NCI-H146 treated with DMSO at 0.1 percent for 48 hours (cell line): Measurements from ENCODE around the gene PPFIA2.

ENCODE experiments used
- DNase-seq: peaks from one replicate; lab custom pipeline; 2025; ENCODE audit not compliant: unreplicated experiment; lab: John Stamatoyannopoulos, UW

Gene PPFIA2

DNA sequence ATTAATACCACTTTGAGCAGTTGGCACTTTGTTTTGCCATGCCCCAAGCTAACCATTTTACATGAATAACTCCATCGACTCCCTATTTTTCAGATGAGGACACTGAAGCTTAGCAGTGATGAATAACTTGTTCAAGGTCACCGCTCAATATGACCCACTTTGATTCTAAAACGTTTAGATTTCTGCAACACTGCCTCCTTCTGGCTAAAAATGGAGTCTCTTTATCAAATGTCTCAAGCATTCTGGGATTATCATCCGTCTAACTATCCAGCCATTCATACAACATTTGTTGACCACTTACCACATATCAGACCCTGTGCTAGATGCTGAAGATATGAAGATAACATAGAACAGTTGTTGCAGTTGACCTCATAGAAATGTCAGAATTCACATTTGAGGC is 298.0 kb downstream of the PPFIA2 start:
- DNase-seq, result no peak

DNA sequence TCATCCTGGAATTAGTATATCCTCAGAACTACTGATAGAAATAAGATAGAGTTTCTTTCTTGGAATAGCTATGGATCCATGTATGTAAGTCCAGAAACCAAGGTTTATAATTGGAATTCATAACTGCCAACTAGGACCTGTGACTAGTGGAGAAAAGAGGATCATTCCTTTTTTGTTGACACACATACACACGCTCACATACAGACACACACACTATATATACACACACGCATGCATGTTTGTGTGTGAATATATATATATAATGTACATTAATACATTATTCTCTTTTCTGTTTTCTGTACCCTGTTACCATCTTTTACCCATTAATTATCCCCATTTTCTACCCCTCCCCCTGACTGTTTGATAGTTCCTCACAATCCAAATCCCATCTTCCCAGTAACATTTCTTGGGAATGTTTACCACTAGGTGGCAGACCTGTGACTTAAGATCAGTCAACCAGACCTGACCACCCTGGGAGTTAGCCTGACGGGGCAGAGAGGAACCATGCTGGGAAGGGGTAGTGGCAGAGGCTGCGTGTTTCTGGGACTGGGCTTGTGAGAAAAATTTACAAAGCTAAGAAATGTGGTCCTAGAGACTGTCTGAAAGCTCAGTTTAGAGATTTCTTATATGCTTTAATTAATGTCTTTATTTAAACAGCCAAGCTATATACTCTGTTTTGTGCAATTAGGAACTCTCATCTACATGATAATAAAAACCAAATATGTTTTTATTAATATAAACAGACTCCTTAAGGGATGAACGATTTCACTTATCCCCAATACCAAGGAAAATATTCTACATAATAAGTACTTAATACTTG is 308.0 kb downstream of the PPFIA2 start:
- DNase-seq, result peak; percentile 35

DNA sequence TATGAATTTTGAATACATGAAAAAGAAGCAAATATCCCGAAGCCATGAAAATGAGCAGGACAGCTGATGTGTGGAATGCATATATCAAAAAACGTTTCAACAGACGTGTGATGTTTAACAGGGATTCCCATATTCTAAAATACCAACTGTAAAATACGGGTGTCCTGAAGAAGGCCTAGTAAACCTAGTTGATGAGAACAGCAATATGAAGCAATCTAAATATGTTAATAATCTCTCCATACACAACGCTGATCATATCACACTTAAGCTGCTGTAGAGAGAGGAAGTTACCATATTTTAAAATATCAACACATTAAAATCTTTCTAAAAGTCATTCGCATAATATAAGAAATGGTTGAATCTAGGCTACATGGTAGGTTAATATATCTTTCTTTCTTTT is 317.5 kb downstream of the PPFIA2 start:
- DNase-seq, result no peak

DNA sequence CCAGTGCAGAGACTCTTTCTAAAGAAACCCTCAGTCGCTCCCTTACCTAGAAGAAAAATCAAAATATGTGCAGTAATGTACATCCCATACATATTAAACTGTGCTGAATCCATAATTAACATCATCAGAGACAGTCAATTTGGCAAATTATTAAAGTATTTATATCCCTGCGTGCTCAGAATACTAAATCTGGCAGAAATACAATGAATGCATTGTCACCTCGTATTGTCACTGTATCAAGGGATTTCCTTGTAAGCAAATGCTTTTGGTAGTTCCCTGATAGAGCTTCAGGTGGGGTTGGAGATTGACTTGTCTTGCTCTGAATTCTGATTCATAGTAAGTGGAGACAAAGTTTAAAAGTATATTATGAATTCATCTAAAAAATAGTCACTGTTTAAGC is 319.1 kb downstream of the PPFIA2 start:
- DNase-seq, result no peak

DNA sequence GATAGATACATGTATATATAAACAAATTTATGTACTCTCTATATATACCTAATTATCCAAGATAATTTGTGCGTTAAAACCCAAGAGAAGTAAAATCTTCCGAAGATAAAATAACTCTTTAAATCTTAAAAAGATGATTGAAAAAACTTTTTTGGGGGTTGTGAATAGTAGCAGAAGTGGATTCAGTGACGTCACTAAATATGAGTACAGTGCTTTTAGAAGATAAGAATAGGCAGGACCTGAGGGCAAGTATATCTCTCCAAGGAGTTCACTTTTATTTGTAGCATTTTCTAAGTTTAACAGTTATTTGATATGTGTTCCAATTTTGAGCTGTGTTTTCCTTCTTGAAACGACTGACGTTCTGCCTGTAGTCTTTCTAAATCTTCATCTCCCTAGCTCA is 319.8 kb downstream of the PPFIA2 start:
- DNase-seq, result no peak

DNA sequence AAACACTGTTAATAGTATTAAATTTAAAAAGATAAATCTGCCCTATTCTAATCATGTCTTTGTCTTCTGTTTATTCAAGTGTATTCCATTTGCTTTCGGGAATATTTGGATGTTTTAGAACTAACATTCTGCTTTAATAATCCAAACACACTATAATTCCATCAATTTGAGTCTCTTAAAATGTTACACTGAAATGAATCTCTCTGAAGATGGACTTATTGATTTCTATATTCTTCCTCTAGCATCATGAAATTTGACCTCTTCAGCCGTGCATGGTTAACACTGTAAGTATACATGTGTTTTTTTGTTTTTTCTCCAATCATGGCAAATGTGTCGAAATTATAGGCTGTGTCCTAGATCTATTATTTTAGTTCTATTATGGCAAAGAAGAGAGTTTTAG is 342.1 kb downstream of the PPFIA2 start:
- DNase-seq, result peak; percentile 29

DNA sequence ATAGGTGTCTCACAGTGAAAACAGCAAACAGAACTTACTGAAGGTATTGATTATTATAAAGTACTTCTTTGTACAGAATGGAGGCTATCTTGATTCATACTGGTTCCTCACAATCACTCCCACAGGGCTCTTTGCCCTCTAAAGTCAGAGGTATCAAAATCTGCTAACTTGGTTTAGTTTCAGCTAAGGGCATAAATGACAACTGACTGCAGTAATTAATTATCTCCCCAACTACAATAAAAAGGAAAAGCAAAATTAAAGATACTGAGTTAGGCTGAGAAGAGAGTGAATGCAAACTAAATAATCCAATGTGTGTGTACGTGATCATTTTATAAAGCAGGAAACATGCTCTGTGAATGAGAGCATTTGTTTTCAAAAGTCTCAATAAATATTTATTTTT is 342.6 kb downstream of the PPFIA2 start:
- DNase-seq, result peak; percentile 42

DNA sequence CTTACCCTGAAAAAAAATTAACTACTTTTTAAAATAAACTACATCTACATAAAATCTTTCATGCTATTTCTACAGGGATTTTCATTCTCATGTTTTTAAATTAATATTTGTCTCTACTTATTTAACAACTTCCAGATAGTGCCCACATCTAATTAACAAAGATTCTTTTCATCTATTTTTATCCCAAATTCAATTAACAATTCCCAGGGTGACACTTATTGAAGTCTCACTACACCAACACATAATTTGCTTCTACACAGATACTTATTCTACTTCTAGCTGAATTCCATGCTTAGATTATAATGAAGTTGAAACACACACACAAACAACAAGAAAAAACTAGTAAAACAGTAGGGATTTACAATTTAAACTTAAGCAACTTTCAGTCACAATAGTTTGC is 344.7 kb downstream of the PPFIA2 start:
- no peak for DNase-seq

DNA sequence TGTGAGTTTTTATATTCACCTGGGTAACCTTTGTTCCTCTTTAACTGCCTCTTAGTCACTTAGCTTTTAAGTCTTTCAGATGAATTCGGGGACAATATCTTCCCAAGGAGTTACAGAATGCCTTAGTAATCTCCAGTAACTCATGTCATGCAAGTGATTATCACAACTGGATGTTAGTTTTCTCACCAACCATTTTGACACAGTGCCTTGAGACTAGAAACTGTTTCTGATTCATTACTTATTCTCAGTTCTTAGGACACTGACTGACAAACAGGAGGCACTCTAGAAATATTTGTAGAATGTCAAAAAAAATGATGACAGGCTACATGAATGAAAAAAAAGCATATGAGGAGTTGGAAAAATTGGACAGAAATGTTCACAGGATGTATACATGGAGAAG is 346.2 kb downstream of the PPFIA2 start:
- DNase-seq, result no peak

DNA sequence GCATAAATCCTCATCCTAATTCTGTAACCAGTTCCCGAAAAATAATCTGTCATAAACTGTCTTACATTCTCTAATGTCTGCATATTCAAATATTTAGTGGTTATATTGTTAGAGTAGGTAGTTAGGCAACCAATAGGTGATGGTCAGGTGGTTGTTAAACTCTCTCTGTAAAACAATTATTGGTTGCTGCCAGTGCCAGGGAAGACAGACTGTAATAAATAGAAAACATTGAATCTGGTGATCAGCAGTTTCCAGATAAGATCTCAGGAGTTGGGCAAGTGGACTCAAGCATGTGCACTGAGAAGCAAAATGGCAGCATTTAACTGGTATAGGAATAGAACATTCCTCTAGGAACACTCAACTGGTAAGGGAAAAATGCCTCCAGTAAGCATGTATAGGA is 355.8 kb downstream of the PPFIA2 start:
- no peak for DNase-seq

DNA sequence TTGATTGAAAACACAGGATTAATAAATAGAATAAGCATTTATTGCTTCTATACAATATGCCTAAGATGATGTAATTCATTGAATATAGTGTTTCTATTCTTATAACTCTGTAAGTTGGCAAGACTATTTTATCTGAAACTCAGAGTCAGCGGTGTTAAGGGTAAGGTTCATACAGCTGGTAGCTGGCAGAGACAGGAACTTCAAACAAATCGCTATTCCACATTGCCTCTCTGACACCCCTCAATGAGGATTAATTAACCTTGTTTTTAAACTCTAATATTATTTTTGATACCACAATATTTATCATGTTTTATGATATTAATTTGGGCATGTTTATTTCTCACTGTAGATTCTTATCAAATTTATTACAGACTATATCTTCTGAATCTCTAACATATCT is 357.9 kb downstream of the PPFIA2 start:
- no peak for DNase-seq

DNA sequence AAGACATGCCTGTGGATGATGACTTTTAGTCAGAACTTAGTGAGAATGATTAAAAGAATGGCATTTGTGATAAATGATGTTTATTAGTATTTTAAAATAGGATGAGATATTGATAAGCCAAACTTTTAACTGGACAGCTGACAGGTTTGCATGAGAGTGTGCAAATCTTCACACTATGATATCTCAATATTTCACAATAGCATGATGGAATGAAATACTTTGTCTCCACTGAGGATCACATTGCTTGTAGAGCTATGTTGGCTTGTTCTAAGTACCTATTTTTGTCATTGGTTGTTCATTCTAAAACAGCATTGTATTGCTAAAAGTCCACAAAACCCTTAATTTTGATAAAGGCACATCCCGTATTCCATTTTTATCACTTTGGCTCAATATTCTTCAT is 359.1 kb downstream of the PPFIA2 start:
- no peak for DNase-seq

DNA sequence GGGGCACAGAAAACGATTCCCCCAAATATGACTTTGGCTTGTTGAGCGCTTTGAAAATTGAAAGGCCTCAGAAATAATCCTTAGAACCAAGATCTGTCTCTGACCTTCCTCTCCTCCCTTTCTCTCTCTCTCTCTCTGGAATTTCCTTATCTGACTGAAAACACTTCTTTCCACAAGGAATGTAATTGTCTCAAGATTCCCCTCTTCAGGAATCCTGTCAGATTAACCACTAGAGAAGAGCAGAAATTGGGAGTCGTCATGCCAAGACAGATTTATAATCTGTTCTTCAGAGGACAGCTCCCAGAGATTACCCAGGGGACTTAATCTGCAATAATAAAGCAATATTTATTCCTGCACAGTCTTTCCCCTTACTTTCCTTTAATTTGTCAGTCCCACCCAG is 363.7 kb downstream of the PPFIA2 start:
- DNase-seq, result no peak

DNA sequence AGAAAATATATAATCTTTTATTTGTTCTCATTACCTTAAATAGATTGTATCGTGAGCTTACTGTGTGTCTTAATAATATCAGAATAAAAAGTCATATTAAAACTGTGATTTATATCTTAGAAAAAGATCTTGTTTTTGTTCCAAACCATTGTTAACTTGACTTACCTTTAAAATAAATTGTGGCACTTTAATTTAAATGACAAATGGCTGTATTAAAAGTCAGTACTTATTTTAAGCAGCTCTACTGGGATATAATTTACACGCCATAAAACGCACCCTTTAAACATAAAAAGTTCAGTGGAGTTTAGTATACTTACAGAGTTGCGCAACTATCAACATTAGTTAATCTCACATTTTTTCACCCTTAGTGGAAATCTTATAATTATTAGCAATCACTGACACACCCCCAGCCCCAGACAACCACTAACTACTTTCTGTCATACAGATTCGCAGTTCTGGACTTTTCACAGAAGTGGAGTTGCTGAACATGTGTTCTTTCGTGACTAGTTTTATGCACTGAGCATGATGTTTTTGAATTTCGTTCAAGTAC is 369.5 kb downstream of the PPFIA2 start:
- DNase-seq, result no peak

DNA sequence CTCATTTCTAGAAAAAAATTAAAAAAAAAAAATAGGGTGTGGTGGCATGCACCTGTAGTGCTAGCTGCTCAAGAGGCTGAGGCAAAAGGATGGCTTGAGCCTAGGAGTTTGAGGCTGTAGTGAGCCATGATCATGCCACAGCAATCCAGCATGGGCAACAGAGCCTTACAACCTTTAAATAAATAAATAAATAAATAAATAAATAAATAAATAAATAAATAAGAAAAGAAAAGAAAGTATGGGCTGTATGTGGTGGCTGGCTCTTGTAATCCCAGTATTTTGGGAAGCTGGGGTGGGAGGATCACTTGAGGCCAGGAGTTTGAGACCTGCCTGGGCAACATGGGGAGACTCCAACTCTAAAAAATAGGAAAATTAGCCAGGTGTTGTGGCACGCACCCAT is 373.0 kb downstream of the PPFIA2 start:
- DNase-seq, result no peak

DNA sequence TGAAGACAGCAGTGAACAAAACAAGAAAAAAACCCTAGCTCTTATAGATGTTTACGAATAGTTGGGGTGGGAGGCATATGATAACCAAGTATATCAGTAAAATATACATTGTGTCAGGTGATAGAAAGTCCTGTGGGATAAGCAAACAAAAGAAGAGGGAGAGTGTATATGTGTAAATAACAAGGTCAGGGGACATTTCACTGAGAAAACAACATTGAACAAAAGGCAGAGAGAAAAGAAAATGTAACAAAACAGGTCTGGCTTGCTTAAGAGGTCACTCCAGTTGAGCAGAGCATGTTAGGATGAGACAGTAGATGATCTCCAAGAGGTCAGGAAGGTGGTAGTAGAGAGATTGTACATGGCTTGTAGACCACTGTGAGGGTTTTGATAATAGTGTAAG is 377.2 kb downstream of the PPFIA2 start:
- DNase-seq, result peak; percentile 89

DNA sequence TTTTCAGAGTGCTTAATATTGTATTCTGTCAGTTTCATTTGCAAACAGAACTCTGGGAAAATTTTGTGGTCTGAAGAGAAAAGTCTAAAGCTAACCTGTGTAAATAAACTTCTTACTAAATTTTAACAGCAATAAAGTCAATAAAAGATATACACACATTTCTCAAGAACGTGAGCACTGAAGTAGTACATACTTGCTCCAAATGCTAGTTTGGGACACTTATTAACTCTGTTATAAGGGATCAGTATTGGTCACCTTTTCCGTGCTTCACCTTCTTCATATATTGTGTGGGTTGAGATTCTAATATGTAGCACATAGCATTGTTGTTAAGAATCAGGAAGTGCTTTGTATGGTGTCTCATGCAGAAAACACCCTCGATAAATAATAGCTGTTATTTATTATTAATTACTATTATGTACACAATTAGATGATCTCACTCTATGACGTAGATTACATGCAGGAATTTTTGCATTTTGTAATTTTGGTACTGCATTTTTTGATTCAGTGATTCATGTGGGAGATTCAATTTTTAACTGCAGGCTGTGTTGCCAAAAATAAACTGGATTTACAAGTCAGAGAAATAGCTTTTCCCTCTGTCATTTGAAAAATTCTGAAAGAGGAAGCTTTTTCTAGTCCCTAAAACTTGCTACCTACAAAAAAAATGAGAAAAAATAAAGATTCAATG is 380.4 kb downstream of the PPFIA2 start:
- DNase-seq, result no peak

DNA sequence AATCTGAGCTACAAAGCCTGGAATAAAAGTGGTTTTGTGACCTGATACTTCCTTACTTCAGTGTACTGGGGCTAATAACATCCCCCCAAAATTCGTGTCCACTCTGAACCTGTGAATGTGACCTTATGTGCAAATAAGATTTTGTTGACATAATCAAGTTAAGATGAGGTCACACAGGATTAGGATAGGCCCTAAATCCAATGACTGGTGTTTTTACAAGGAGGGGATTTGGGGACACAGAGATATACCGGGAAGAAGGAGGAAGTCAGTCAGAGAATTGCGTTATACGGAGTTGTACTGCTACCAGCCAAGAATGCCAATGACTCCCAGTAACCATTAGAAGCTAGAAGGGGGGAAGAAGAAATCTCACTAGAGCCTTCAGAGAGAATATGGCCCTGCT is 381.4 kb downstream of the PPFIA2 start:
- DNase-seq, result no peak

DNA sequence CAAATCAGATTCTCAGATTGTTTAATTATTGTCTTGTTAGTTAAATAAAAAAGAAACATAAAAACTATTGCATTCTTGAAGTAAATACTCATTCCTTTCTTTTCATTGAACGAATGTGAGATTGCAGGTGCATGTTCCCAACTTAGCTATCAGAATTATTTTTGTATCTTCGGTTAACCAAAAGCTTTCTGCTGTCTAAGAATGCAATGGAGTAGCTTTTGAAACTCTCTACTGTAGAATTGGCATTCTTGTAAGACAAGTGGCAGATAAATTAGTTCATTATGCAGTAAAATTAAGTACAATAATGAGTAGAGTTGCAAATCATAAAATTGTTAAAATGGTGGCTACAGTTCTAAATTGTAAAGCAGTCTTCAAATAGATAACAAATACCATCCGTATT is 383.2 kb downstream of the PPFIA2 start:
- no peak for DNase-seq

DNA sequence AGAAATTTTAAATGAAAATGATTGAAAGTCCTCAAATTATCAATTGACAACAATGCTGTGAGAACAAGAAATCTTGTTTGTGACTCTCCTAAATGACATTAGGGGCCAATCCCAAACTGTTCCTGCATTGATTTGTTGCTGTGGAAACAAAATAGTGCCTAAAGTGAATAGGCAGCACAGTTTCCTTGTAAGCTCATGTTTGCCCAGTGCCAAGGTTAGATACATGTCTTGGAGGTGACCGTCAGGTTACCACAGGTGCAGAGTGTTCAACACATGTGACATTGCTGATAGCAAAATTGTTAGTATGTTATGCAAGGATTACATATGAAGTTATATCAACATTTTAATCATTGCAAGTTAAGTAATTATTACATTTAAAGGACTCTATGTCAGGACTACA is 388.7 kb downstream of the PPFIA2 start:
- no peak for DNase-seq

DNA sequence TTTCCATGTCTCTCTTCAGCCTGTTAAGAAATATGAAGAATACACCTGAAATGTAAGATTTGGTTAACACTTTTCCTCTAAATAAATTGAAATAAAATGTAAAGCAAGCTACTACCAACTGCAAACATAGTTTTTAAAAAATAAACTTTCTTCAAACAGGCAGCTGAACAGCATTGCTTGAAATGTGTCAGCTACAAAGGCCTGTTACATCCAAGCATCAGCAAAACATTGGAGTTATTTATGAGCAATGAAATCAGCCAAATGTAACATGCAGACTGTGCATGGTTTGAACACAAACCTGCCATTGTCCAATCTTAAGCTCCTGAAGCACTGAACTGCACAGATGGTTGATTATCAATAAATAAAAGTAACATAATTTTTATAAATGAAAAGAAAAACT is 390.0 kb downstream of the PPFIA2 start:
- DNase-seq, result no peak

DNA sequence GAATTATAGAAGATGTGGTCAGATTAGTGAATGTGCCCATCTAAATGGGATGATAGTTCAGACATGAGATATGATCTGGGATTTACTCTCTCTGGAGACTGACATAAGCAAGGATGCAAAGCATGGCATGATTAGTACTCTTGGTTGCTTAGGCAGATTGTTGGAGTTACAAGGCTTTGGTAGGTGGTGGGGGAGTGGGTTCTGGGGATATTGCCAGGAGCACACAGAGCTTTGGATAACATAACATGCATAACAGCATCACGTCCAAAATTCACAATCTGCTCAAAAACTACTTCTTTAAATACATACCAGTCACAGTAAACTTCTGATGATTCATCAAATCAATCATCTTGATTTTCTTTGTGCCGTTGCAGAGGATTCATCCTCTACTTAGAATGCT is 393.9 kb downstream of the PPFIA2 start:
- DNase-seq, result no peak
